ENCODE data around the gene AKNA. TPM values are rescaled to one million over a fixed set of nuclear protein-coding genes. Genes with fewer than 3 reads are reported as not detected.
A peak's percentile ranks its signal among the peaks of the same experiment; 100 is the strongest.
"Not testable (repeated sequence)": the region's sequence is repeated elsewhere in the genome, so short reads cannot be mapped to it uniquely, and the experiment has no call there.

The AKNA gene
- polyA plus RNA-seq, 4 donors: 12.0 to 13.6 (median 13.1) TPM

DNA sequence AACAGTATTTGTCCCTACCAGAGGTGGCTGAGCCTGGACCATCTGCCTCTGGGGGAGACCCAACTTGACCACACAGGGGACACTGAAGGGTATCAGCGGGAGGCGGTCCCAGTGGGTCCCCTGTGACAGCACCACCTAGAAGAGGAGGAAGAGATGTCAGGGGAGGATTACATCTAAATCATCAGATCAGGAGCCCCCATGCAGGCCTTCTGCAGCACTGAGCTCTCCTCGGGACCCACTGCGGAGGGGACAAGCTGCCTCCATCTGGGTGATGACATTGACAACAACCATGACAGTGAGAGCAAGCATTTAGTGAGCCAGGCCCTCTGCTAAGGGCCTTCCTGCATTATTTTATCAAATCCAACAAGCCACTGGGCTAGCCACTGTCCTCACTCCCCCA is 45.8 kb downstream of the AKNA start:
- DNase-seq (ENCODE audit: low read depth in 4 of 4, low spot score in 3 of 4): no peak

GRCh38 chr9:114341152-114341830 is 46.5 kb downstream of the AKNA start:
- DNase-seq (ENCODE audit: low read depth in 4 of 4, low spot score in 3 of 4): no peak

DNA sequence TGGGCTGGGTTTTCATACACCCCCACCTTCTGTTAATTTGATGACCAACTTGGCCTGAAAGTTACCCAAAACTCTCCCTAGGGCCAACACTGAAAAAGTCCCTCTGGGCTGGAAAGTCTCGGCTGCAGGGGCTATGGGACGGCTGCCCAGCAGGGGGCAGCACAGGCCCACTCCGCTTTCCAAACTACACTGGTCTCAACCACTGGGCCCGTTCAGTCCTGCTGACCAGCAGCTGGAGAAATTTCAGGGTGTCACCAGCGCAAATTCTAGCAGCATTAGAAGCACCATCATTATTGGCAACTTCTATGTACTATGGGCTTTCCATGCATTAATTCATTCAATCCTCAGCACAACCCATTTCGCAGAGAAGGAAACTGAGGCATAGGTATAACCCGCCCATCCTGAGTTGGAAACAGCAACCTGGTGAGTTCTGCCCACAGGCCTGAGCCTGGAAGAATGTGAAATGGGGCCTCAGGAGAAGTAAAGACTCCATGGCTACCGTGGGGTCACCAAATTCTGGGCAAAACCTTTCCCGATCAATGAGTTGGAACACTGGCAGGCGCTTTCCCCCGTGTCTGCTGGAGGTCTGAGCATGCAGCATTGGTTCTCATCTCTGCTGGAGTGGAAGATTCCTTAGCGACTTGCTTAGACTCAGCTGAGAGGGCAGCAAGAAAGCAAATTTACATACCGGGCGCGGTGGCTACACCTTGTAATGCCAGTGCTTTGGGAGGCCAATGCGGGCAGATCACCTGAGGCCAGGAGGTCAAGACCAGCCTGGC is 48.5 kb downstream of the AKNA start:
- peak in 1 of 4 donors; percentile 10 for DNase-seq (ENCODE audit: low read depth in 4 of 4, low spot score in 3 of 4)

GRCh38 chr9:114338187-114338586 is 49.6 kb downstream of the AKNA start:
- DNase-seq (ENCODE audit: low read depth in 4 of 4, low spot score in 3 of 4): no peak

GRCh38 chr9:114336699-114337395 is 50.9 kb downstream of the AKNA start:
- DNase-seq (ENCODE audit: low read depth in 4 of 4, low spot score in 3 of 4): no peak

DNA sequence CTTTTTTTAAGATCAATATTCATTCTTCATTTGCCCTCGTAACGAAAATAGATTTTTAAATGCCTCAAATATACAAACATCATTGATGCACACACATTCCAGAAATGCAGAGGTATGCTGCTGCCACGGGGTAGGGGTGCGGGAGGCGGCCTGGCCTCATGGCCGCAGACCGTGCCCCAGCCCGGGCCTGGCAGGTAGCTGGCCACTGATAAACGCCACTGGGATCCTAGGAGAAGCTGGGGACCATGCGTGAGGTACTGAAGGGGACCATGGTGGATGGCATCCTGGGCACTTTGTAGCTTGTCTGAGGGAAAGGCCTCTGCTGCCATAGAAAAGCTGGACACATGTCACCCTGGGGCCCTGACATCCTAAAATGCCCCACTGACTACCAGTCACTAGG is 51.6 kb downstream of the AKNA start:
- DNase-seq (ENCODE audit: low read depth in 4 of 4, low spot score in 3 of 4): no peak

DNA sequence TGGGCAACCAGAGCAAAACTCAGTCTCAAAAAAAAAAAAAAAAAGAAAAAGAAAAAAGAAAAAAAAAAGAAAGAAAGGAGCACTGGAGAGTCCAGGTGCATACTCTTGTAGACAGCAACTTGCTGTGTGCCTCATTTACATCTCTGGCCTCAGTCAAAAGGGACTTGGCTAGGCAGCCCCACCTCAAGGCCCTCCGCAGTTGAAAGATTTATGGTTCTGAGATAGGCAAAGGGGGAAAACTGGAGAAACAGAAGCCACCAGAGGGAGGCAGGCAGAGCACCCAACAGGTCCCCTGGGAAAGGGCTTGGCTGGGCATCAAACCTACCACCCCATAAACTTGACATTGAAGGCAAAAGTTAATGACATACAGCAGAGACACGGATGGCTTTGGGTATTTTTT is 52.0 kb downstream of the AKNA start:
- DNase-seq (ENCODE audit: low read depth in 4 of 4, low spot score in 3 of 4): no peak

DNA sequence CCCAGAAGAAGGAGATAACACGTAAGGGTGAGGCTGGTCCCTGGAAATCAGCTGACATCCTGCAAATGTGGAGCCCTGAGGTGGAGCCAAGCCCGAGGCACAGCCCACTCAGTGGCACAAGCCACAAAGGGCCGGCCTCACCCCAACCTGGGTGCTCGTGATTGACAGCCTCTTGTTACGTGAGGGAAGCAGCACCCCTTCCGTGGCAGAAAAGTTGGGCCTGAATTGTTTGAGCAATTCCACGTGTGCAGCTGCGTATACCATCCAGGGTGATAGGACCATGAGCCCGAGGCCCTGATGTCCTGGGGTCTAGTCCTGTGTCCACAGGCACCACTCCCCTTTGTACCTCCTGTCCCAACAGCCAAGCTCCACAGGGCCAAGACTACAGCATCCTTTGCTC is 53.3 kb downstream of the AKNA start:
- DNase-seq (ENCODE audit: low read depth in 4 of 4, low spot score in 3 of 4): no peak

- DNase-seq (ENCODE audit: low read depth in 4 of 4, low spot score in 3 of 4): not testable (repeated sequence)
These were observed 54.1 kb downstream of the AKNA start for GRCh38 chr9:114333718-114334117.

GRCh38 chr9:114332474-114333040 is 55.2 kb downstream of the AKNA start:
- DNase-seq (ENCODE audit: low read depth in 4 of 4, low spot score in 3 of 4): not testable (repeated sequence)

DNA sequence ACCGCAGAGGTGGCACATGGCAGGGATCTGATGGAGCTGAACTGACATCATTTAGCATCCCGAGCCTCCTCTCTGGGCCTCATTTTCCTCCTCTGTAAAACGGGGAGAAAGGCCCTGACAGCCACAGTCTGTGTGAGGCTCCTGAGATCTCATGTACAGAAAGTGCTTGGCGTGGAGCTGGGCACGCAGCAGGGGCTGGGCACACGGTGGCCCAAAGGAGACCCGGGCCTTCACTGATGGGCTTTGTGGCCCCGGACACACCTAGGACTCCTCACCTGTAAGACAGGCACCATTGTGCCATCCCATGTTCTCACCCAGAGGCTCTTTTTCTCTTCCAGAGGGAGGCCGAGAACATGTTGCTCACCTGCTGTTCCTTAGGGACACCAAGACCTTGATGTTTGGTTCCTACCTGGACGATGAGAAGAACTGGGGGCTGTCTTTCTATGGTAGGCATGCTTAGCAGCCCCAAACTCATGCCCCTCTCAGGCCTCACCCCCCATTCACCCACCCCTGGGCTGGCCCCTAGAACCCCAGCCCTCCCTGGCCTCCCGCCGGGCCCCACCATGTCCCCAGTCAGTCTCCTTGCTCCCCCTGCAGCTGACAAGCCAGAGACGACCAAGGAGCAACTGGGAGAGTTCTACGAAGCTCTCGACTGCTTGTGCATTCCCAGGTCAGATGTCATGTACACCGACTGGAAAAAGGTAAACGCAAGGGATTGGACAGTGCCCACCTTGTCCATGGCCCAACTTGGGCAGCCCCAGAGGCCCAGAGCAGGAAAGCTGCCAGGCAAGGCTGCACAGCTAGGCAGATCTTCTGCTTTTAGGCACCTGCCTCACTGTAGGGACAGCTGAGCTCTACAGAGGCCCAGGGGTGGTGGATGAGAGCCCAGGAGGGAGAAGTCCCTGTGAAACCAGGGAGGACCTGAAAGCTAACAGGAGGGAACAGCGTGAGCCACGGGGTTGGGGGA is 56.3 kb downstream of the AKNA start:
- not testable (repeated sequence) for DNase-seq (ENCODE audit: low read depth in 4 of 4, low spot score in 3 of 4)

GRCh38 chr9:114330636-114331035 is 57.1 kb downstream of the AKNA start:
- no peak for DNase-seq (ENCODE audit: low read depth in 4 of 4, low spot score in 3 of 4)

DNA sequence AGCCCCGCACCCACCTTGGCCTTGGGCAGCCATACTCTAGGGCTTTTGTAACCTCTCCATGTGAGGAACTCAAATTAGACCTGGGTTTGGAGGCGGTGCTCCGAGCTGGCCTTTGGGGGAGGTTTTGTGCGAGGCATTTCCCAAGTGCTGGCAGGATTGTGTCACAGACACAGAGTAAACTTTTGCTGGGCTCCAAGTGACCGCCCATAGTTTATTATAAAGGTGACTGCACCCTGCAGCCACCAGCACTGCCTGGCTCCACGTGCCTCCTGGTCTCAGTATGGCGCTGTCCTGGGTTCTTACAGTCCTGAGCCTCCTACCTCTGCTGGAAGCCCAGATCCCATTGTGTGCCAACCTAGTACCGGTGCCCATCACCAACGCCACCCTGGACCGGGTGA is 58.2 kb downstream of the AKNA start, which contains the start of gene ORM2:
ORM2 (plus strand) TSS at position 245 of the 398 bp plus-strand sequence; CDS start at position 281, 36 bp downstream.
- DNase-seq (ENCODE audit: low read depth in 4 of 4, low spot score in 3 of 4): not testable (repeated sequence)

- not testable (repeated sequence) for DNase-seq (ENCODE audit: low read depth in 4 of 4, low spot score in 3 of 4)
These were observed 58.7 kb downstream of the AKNA start for GRCh38 chr9:114328937-114329624.

- DNase-seq (ENCODE audit: low read depth in 4 of 4, low spot score in 3 of 4): not testable (repeated sequence)
These were observed 59.4 kb downstream of the AKNA start for GRCh38 chr9:114328357-114328820.

- no peak for DNase-seq (ENCODE audit: low read depth in 4 of 4, low spot score in 3 of 4)
These were observed 60.0 kb downstream of the AKNA start for GRCh38 chr9:114327749-114328148.

GRCh38 chr9:114325684-114326254 is 62.0 kb downstream of the AKNA start:
- not testable (repeated sequence) for DNase-seq (ENCODE audit: low read depth in 4 of 4, low spot score in 3 of 4)

- not testable (repeated sequence) for DNase-seq (ENCODE audit: low read depth in 4 of 4, low spot score in 3 of 4)
These were observed 62.8 kb downstream of the AKNA start for GRCh38 chr9:114324965-114325364.

- no peak for DNase-seq (ENCODE audit: low read depth in 4 of 4, low spot score in 3 of 4)
These were observed 63.3 kb downstream of the AKNA start for GRCh38 chr9:114324492-114324891.

Measured in right renal pelvis (tissue), 4 donors.